Jurkat, Clone E6-1 (cell line): ENCODE data around the gene SLC5A9.
A peak's percentile ranks its signal among the peaks of the same experiment; 100 is the strongest.
"Not testable (repeated sequence)": the region's sequence is repeated elsewhere in the genome, so short reads cannot be mapped to it uniquely, and the experiment has no call there.

Experiments
- DNase-seq: peaks from one replicate; pipeline ENCODE4 v3.0.0-alpha.2; 2011; ENCODE audit warnings: low read depth, low spot score
- H3K4me3 ChIP-seq: 2 replicates; pipeline ENCODE4 v1.5.1; 2011; ENCODE audit warnings: mild to moderate bottlenecking, low read length, control low read depth, moderate library complexity

SLC5A9 gene

GRCh38 chr1:48233666-48234485 is 11.4 kb downstream of the SLC5A9 start:
- H3K4me3 ChIP-seq, result no peak overlapping the region
- no peak for DNase-seq

GRCh38 chr1:48235652-48236051 is 13.1 kb downstream of the SLC5A9 start:
- no peak overlapping the region for H3K4me3 ChIP-seq
- DNase-seq, result no peak

GRCh38 chr1:48236716-48237470 is 14.4 kb downstream of the SLC5A9 start:
- no peak overlapping the region for H3K4me3 ChIP-seq
- peak; percentile 41 for DNase-seq

GRCh38 chr1:48242141-48242736 is 19.7 kb downstream of the SLC5A9 start:
- DNase-seq, result no peak
- no peak overlapping the region for H3K4me3 ChIP-seq

- DNase-seq, result no peak
- H3K4me3 ChIP-seq, result no peak overlapping the region
Observed at GRCh38 chr1:48245106-48245505, 22.6 kb downstream of the SLC5A9 start.

- no peak overlapping the region for H3K4me3 ChIP-seq
- DNase-seq, result no peak
Observed at GRCh38 chr1:48246727-48247126, 24.2 kb downstream of the SLC5A9 start.

GRCh38 chr1:48248356-48248755 is 25.8 kb downstream of the SLC5A9 start:
- DNase-seq, result no peak
- H3K4me3 ChIP-seq, result no peak overlapping the region

- H3K4me3 ChIP-seq, result no peak overlapping the region
- no peak for DNase-seq
Observed at GRCh38 chr1:48249868-48250267, 27.4 kb downstream of the SLC5A9 start.

- no peak for DNase-seq
- H3K4me3 ChIP-seq, result no peak overlapping the region
Observed at GRCh38 chr1:48250572-48250971, 28.1 kb downstream of the SLC5A9 start.

- no peak for DNase-seq
- H3K4me3 ChIP-seq, result no peak overlapping the region
Observed at GRCh38 chr1:48251323-48251722, 28.8 kb downstream of the SLC5A9 start.

GRCh38 chr1:48251821-48252220 is 29.3 kb downstream of the SLC5A9 start:
- DNase-seq, result peak; percentile 17
- H3K4me3 ChIP-seq, result no peak overlapping the region

GRCh38 chr1:48254254-48254653 is 31.7 kb downstream of the SLC5A9 start:
- no peak overlapping the region for H3K4me3 ChIP-seq
- DNase-seq, result no peak

GRCh38 chr1:48258106-48258505 is 35.6 kb downstream of the SLC5A9 start:
- H3K4me3 ChIP-seq, result no peak overlapping the region

GRCh38 chr1:48261881-48262400 is 39.4 kb downstream of the SLC5A9 start:
- no peak overlapping the region for H3K4me3 ChIP-seq
- DNase-seq, result no peak

More at GRCh38 chr1:48258106-48258505, 35.6 kb downstream of the SLC5A9 start:
- DNase-seq, result no peak

- DNase-seq, result no peak
- H3K4me3 ChIP-seq, result no peak overlapping the region
Observed at GRCh38 chr1:48263041-48263440, 40.5 kb downstream of the SLC5A9 start.

GRCh38 chr1:48266576-48266975 is 44.1 kb downstream of the SLC5A9 start:
- no peak overlapping the region for H3K4me3 ChIP-seq
- no peak for DNase-seq

GRCh38 chr1:48277437-48277836 is 54.9 kb downstream of the SLC5A9 start:
- H3K4me3 ChIP-seq, DNase-seq: not testable (repeated sequence)

GRCh38 chr1:48282329-48282728 is 59.8 kb downstream of the SLC5A9 start:
- H3K4me3 ChIP-seq, DNase-seq: not testable (repeated sequence)

- H3K4me3 ChIP-seq, DNase-seq: not testable (repeated sequence)
Observed at GRCh38 chr1:48284696-48285420, 62.3 kb downstream of the SLC5A9 start.
